ENCODE measurements around the gene MAPK8IP3. TPM values are rescaled to one million over a fixed set of nuclear protein-coding genes. Genes with fewer than 3 reads are reported as not detected.

Gene MAPK8IP3
- polyA plus RNA-seq, 2 donors, result 21.6 to 73.8 TPM

DNA sequence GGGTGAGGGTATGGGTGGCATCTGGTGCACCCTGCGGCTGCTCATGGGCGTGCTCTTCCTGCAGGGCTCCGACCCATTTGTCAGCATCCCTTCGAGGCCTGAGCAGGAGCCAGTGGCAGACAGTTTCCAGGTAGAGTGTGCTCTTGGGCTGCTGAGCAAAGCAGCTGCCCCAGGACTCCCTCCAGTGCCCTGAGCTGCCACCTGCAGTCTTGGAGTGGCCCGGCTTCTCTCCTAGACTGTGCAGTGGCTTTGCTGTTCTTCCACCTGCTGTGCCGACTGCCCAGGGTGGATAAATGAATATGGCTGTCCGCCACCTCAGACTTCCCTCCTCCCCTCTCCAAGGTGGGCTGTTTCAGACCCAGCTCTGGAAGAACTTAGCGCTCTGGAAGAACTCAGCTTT is 38.7 kb upstream of the MAPK8IP3 start:
- Histone ChIP-seq H3K4me1 (ENCODE audit: control insufficient read depth in 2 of 2, insufficient read depth in 2 of 2, low read length in 1 of 2) (peaks cover 0 to 3% of the 10 kb centered on the region in 2 donors), H3K36me3 (ENCODE audit: control insufficient read depth in 2 of 2, insufficient read depth in 2 of 2, low read length in 1 of 2) (peaks cover 33 to 76% of the 10 kb centered on the region in 2 donors)
- WGBS, 2 donors, result 85 to 88% methylated on average over 8 of the region's 8 CpGs

DNA sequence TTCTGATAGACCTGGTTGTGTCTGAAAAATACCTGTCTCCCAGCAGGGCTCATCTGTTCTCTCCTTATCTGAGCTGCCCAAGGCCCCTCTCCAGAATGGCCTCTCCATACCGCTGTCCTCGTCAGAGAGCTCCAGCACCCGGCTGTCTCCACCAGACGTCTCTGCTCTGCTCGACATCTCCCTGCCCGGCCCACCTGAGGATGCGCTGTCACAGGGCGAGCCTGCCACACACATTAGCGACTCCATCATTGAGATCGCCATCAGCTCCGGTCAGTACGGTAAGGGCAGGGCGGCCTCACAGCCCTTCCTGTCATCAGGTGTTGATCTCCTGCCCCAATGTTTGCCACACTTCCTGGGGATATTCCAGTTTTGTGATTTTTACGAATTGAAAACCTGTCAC is 38.1 kb upstream of the MAPK8IP3 start:
- no peaks in the 10 kb centered on the region for H3K27me3 ChIP-seq (ENCODE audit: control insufficient read depth in 1 of 2, insufficient read depth in 2 of 2, low read length in 2 of 2)
- 94 to 95% methylated on average over 14 of the region's 14 CpGs for WGBS, 2 donors
- peaks cover 0 to 3% of the 10 kb centered on the region in 2 donors for H3K4me1 ChIP-seq (ENCODE audit: control insufficient read depth in 2 of 2, insufficient read depth in 2 of 2, low read length in 1 of 2)
- H3K36me3 ChIP-seq (ENCODE audit: control insufficient read depth in 2 of 2, insufficient read depth in 2 of 2, low read length in 1 of 2), result peaks cover 33 to 76% of the 10 kb centered on the region in 2 donors
- no peak overlapping the region for H3K4me3 ChIP-seq (ENCODE audit: low read depth in 1 of 2, low read length in 2 of 2)
- no peaks in the 10 kb centered on the region for H3K9me3 ChIP-seq (ENCODE audit: control insufficient read depth in 2 of 2, insufficient read depth in 1 of 2, low read depth in 1 of 2, low read length in 1 of 2)
- no peak overlapping the region for H3K27ac ChIP-seq (ENCODE audit: low read depth in 2 of 2, low read length in 1 of 2)

More for the DNA sequence above, 38.7 kb upstream of the MAPK8IP3 start:
- Histone ChIP-seq H3K9me3 (ENCODE audit: control insufficient read depth in 2 of 2, insufficient read depth in 1 of 2, low read depth in 1 of 2, low read length in 1 of 2) (no peaks in the 10 kb centered on the region), H3K4me3 (ENCODE audit: low read depth in 1 of 2, low read length in 2 of 2) (no peak overlapping the region), H3K27me3 (ENCODE audit: control insufficient read depth in 1 of 2, insufficient read depth in 2 of 2, low read length in 2 of 2) (no peaks in the 10 kb centered on the region), H3K27ac (ENCODE audit: low read depth in 2 of 2, low read length in 1 of 2) (no peak overlapping the region)

DNA sequence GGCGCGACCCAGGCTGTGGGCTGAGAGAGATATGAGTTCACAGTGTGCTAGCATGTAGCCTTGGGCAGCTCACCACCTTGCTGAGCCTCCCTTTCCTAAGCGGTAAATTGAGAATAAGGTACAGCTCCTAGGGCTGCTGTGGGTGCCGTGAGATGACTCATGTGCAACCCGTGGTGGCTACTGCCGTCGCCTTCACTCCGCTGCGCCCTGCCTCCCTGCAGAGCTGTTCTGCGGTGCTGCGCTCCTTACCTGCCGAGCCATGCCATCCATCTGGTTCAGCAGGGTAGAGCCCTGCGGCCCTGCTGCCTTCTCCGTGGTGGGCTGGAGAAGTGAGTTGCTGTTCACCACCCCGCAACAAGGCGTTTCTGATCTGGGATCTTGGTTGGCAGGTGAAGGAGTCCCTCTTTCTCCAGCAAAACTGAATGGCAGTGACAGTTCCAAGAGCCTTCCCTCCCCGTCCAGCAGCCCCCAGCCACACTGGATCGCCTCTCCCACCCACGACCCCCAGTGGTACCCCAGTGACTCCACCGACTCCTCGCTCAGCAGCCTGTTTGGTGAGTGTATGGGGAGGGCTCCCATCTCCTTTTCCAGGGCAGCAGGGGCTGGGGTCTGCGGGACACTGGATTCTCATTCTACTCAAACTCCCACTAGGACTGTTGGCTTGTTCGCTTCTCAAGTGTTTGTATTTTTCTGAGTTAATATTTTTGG is 37.2 kb upstream of the MAPK8IP3 start:
- H3K4me3 ChIP-seq (ENCODE audit: low read depth in 1 of 2, low read length in 2 of 2), result no peak overlapping the region
- H3K36me3 ChIP-seq (ENCODE audit: control insufficient read depth in 2 of 2, insufficient read depth in 2 of 2, low read length in 1 of 2), result peaks cover 33 to 82% of the 10 kb centered on the region in 2 donors
- no peak overlapping the region for H3K27ac ChIP-seq (ENCODE audit: low read depth in 2 of 2, low read length in 1 of 2)
- no peaks in the 10 kb centered on the region for H3K27me3 ChIP-seq (ENCODE audit: control insufficient read depth in 1 of 2, insufficient read depth in 2 of 2, low read length in 2 of 2)
- no peaks in the 10 kb centered on the region for H3K9me3 ChIP-seq (ENCODE audit: control insufficient read depth in 2 of 2, insufficient read depth in 1 of 2, low read depth in 1 of 2, low read length in 1 of 2)
- 94 to 95% methylated on average over 23 of the region's 23 CpGs for WGBS, 2 donors
- H3K4me1 ChIP-seq (ENCODE audit: control insufficient read depth in 2 of 2, insufficient read depth in 2 of 2, low read length in 1 of 2), result peaks cover 0 to 3% of the 10 kb centered on the region in 2 donors

DNA sequence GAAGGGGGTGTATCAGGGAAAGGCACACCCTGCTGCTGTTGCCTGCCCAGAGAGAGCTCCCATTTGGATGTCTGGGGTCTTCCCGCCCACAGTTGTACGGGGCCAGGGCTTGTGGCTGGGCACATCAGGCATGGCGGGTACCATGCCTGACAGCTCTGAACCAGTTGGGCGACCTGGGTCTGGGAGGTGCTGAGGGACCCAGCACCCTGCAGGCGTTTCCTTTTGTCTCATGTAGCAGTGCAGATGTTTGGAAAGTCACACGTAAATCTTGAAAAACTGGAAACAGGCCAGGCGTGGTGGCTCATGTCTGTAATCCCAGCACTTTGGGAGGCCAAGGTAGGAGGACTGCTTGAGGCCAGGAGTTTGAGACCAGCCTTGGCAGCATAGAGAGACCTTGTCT is 36.3 kb upstream of the MAPK8IP3 start:
- H3K36me3 ChIP-seq (ENCODE audit: control insufficient read depth in 2 of 2, insufficient read depth in 2 of 2, low read length in 1 of 2), result peaks cover 39 to 85% of the 10 kb centered on the region in 2 donors
- H3K4me3 ChIP-seq (ENCODE audit: low read depth in 1 of 2, low read length in 2 of 2), result no peak overlapping the region
- no peaks in the 10 kb centered on the region for H3K27me3 ChIP-seq (ENCODE audit: control insufficient read depth in 1 of 2, insufficient read depth in 2 of 2, low read length in 2 of 2)
- peaks cover 0 to 3% of the 10 kb centered on the region in 2 donors for H3K4me1 ChIP-seq (ENCODE audit: control insufficient read depth in 2 of 2, insufficient read depth in 2 of 2, low read length in 1 of 2)
- 75 to 80% methylated on average over 7 of the region's 7 CpGs for WGBS, 2 donors
- no peak overlapping the region for H3K27ac ChIP-seq (ENCODE audit: low read depth in 2 of 2, low read length in 1 of 2)
- no peaks in the 10 kb centered on the region for H3K9me3 ChIP-seq (ENCODE audit: control insufficient read depth in 2 of 2, insufficient read depth in 1 of 2, low read depth in 1 of 2, low read length in 1 of 2)

DNA sequence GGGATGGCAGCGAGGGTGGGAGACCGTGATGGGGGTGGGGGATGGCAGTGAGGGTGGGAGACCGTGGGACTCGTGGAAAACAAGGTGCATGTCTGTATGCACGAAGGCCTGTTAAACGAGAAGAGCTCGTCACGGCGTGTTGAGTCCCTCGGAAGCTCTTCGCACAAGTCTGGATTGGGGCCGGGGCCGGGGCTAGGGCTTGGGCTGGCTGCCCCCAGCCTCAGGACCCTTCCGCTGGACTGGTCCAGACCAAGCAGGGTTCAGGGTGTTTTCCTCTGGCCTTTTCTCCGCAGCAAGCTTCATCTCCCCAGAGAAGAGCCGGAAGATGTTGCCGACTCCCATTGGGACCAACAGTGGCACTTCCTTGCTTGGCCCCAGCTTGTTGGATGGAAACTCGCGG is 35.6 kb upstream of the MAPK8IP3 start:
- H3K9me3 ChIP-seq (ENCODE audit: control insufficient read depth in 2 of 2, insufficient read depth in 1 of 2, low read depth in 1 of 2, low read length in 1 of 2), result no peaks in the 10 kb centered on the region
- H3K27me3 ChIP-seq (ENCODE audit: control insufficient read depth in 1 of 2, insufficient read depth in 2 of 2, low read length in 2 of 2), result no peaks in the 10 kb centered on the region
- peaks cover 39 to 86% of the 10 kb centered on the region in 2 donors for H3K36me3 ChIP-seq (ENCODE audit: control insufficient read depth in 2 of 2, insufficient read depth in 2 of 2, low read length in 1 of 2)
- 94 to 96% methylated on average over 18 to 19 of the region's 19 CpGs for WGBS, 2 donors
- peaks cover 0 to 3% of the 10 kb centered on the region in 2 donors for H3K4me1 ChIP-seq (ENCODE audit: control insufficient read depth in 2 of 2, insufficient read depth in 2 of 2, low read length in 1 of 2)
- no peak overlapping the region for H3K27ac ChIP-seq (ENCODE audit: low read depth in 2 of 2, low read length in 1 of 2)
- H3K4me3 ChIP-seq (ENCODE audit: low read depth in 1 of 2, low read length in 2 of 2), result no peak overlapping the region

DNA sequence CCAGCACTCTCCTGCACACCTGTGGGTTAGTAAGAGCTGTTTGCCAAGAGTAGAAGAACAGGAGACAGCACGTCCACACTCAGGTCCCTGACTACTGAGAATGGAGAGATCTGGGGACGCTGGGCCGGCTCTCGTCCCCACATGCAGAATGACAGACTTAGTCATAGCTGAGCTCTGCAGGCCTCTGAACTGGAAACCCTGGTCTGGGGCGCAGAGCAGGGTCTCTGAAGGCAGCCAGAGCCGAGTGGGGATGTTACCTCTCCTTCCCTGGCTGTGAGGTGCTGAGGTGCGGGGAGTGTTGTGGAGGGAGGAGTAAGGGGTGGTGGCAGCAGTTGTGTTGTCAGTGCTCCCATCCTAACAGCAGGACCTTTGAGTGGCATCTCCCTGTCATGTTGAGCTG is 35.1 kb upstream of the MAPK8IP3 start:
- Histone ChIP-seq H3K9me3 (ENCODE audit: control insufficient read depth in 2 of 2, insufficient read depth in 1 of 2, low read depth in 1 of 2, low read length in 1 of 2) (no peaks in the 10 kb centered on the region), H3K27ac (ENCODE audit: low read depth in 2 of 2, low read length in 1 of 2) (no peak overlapping the region), H3K4me1 (ENCODE audit: control insufficient read depth in 2 of 2, insufficient read depth in 2 of 2, low read length in 1 of 2) (peaks cover 0 to 3% of the 10 kb centered on the region in 2 donors), H3K36me3 (ENCODE audit: control insufficient read depth in 2 of 2, insufficient read depth in 2 of 2, low read length in 1 of 2) (peaks cover 39 to 84% of the 10 kb centered on the region in 2 donors), H3K4me3 (ENCODE audit: low read depth in 1 of 2, low read length in 2 of 2) (no peak overlapping the region), H3K27me3 (ENCODE audit: control insufficient read depth in 1 of 2, insufficient read depth in 2 of 2, low read length in 2 of 2) (no peaks in the 10 kb centered on the region)
- 92 to 95% methylated on average over 7 of the region's 7 CpGs for WGBS, 2 donors

DNA sequence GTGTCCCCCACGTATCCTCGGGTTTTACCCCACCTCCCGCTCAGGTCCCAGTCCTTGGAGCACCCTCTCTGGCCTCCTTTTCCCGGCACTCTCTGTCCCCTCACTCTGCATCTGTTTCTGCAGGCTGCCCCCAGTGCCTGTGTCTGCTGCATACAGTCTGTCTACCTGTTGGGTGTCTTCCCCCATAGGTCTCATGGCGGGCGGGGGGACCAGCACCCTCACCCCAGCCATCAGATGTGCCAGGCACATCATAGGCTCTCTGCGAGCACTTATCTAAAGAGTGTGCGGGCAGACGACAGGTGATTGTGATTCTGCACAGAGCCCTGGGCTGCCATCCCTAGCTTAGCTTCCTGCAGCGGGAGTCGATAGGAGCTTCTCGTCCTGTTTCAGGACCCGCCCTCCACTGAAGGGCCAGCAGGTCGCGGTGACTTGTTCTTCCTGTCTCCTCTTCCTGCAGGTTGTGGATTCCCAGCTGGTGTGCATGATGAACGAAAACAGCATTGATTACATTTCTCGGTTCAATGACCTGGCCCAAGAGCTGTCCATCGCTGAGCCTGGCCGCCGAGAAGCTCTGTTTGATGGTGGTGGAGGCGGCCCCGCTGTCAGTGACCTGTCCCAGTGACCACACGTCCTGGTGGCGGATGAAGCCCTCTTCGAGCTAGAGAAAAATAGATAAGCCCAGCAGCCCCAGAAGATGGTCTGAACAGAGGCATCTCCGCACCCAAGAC is 32.4 kb upstream of the MAPK8IP3 start:
- WGBS, 2 donors, result 91 to 92% methylated on average over 26 of the region's 26 CpGs
- Histone ChIP-seq H3K9me3 (ENCODE audit: control insufficient read depth in 2 of 2, insufficient read depth in 1 of 2, low read depth in 1 of 2, low read length in 1 of 2) (no peaks in the 10 kb centered on the region), H3K4me3 (ENCODE audit: low read depth in 1 of 2, low read length in 2 of 2) (no peak overlapping the region), H3K27me3 (ENCODE audit: control insufficient read depth in 1 of 2, insufficient read depth in 2 of 2, low read length in 2 of 2) (no peaks in the 10 kb centered on the region), H3K4me1 (ENCODE audit: control insufficient read depth in 2 of 2, insufficient read depth in 2 of 2, low read length in 1 of 2) (peaks cover 0 to 3% of the 10 kb centered on the region in 2 donors), H3K36me3 (ENCODE audit: control insufficient read depth in 2 of 2, insufficient read depth in 2 of 2, low read length in 1 of 2) (peaks cover 16 to 57% of the 10 kb centered on the region in 2 donors), H3K27ac (ENCODE audit: low read depth in 2 of 2, low read length in 1 of 2) (no peak overlapping the region)

DNA sequence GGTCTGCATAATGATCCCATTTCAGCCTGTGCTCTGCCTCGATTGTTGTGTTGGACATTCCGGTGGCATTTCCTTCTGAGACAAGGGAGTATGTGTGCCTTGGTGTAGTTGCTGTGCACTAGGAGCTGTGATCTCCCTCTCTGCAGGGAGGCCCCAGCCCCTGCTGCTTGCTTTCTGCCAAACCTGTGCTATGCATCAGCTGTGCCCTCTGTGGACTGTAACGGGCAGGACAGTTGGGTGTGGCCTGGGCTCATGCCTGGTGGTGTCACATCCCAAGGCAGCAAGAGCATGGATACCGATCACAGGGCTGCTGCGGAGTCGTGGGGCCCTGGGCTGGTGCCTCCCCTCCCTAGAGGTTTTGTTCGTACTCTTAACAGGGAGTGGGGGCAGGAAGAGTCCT is 31.7 kb upstream of the MAPK8IP3 start:
- 82 to 87% methylated on average over 7 of the region's 7 CpGs for WGBS, 2 donors
- Histone ChIP-seq H3K4me1 (ENCODE audit: control insufficient read depth in 2 of 2, insufficient read depth in 2 of 2, low read length in 1 of 2) (peaks cover 0 to 3% of the 10 kb centered on the region in 2 donors), H3K27me3 (ENCODE audit: control insufficient read depth in 1 of 2, insufficient read depth in 2 of 2, low read length in 2 of 2) (no peaks in the 10 kb centered on the region), H3K4me3 (ENCODE audit: low read depth in 1 of 2, low read length in 2 of 2) (no peak overlapping the region), H3K36me3 (ENCODE audit: control insufficient read depth in 2 of 2, insufficient read depth in 2 of 2, low read length in 1 of 2) (peaks cover 16 to 51% of the 10 kb centered on the region in 2 donors), H3K9me3 (ENCODE audit: control insufficient read depth in 2 of 2, insufficient read depth in 1 of 2, low read depth in 1 of 2, low read length in 1 of 2) (no peaks in the 10 kb centered on the region), H3K27ac (ENCODE audit: low read depth in 2 of 2, low read length in 1 of 2) (no peak overlapping the region)

DNA sequence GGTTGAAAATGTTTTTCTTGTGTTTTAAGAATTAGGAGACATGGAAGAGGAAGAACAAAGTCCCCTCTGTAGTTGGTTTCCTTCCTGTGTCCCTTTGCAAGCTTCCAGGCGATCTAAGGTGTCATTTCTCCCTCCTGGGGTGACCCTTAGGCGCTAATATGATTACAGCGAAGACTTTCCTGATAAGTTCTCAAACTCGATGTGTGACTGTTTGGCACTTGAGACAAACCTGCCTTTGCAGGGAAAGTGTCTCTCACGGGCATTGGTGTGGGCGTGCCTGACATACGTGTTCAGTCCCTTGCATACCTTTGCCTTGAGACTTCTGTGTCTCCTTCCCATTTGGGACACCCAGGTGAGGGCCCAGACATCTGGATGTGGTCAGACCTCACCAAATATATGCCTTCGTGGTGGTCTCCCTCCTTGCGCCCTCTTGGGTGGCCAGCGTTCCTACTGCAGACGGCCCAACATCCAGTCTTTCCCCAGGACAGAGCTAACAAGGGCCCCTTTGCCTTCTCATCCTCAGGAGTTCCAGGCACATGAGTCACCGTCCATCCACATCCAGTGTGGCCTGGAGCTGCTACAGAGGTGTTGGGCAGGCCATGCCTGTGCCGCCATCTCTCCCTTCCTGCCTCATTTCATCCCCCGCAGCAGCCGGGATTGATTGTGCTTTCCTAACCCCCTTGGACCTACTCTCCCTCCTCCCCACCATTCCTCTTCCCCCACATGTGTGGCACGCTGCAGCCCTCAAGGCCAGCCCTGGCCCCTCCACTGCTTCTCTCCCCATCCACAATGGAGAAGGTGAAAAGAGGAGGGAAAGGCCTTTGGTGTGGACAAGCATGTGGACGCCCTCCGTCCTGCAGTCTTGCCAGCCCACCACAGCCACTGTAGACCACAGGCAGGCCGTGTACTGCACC is 31.0 kb upstream of the MAPK8IP3 start:
- H3K9me3 ChIP-seq (ENCODE audit: control insufficient read depth in 2 of 2, insufficient read depth in 1 of 2, low read depth in 1 of 2, low read length in 1 of 2), result no peaks in the 10 kb centered on the region
- H3K4me3 ChIP-seq (ENCODE audit: low read depth in 1 of 2, low read length in 2 of 2), result no peak overlapping the region
- no peaks in the 10 kb centered on the region for H3K4me1 ChIP-seq (ENCODE audit: control insufficient read depth in 2 of 2, insufficient read depth in 2 of 2, low read length in 1 of 2)
- H3K36me3 ChIP-seq (ENCODE audit: control insufficient read depth in 2 of 2, insufficient read depth in 2 of 2, low read length in 1 of 2), result peaks cover 16 to 48% of the 10 kb centered on the region in 2 donors
- WGBS, 2 donors, result 90 to 94% methylated on average over 19 of the region's 19 CpGs
- H3K27ac ChIP-seq (ENCODE audit: low read depth in 2 of 2, low read length in 1 of 2), result no peak overlapping the region
- no peaks in the 10 kb centered on the region for H3K27me3 ChIP-seq (ENCODE audit: control insufficient read depth in 1 of 2, insufficient read depth in 2 of 2, low read length in 2 of 2)

Measured in esophagus (tissue), 2 donors.